ENCODE measurements around the gene ZNF561. TPM values are rescaled to one million over a fixed set of nuclear protein-coding genes. Genes with fewer than 3 reads are reported as not detected.
"Not testable (repeated sequence)": the region's sequence is repeated elsewhere in the genome, so short reads cannot be mapped to it uniquely, and the experiment has no call there.

Gene ZNF561
- polyA plus RNA-seq, 1 experiment, result 31.4 TPM

DNA sequence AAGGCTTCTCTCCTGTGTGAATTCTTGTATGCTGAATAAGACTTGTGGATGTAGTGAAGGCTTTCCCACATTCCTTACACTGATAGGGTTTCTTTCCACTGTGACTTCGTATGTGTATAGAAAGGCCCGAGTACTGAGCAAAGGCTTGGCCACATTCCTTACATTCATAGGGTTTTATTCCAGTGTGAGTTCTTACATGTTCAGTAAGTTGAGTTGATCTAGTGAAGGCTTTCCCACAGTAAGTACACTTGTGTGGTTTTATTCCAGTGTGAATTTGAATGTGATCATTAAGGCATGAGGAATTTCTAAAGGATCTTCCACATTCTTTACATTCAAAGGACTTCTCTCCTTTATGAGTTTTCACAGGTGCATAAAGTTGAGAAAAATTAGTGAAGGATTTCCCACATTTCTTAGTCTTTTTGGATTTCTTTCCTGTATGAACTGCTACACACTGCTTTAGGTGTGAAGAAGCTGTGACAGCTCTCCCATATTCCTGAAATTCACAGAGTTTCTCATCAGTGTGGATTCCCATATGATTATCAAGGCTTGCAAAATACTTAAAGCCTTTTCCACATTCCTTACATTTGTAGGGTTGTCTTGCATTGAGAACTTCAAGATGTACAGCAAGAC, 10.4 kb downstream of the ZNF561 start:
- DNase-seq (ENCODE audit: low read depth), result no peak
- CTCF ChIA-PET, result no interaction called here
- Histone ChIP-seq H3K27me3 (ENCODE audit: control insufficient read depth, insufficient read depth, low read length) (no peaks in the 10 kb centered on the region), H3K36me3 (ENCODE audit: control insufficient read depth, insufficient read depth, low read length) (peaks cover 18% of the 10 kb centered on the region), H3K4me3 (ENCODE audit: low read depth, low read length) (no peak overlapping the region)
- TF ChIP-seq, protein P1, sequence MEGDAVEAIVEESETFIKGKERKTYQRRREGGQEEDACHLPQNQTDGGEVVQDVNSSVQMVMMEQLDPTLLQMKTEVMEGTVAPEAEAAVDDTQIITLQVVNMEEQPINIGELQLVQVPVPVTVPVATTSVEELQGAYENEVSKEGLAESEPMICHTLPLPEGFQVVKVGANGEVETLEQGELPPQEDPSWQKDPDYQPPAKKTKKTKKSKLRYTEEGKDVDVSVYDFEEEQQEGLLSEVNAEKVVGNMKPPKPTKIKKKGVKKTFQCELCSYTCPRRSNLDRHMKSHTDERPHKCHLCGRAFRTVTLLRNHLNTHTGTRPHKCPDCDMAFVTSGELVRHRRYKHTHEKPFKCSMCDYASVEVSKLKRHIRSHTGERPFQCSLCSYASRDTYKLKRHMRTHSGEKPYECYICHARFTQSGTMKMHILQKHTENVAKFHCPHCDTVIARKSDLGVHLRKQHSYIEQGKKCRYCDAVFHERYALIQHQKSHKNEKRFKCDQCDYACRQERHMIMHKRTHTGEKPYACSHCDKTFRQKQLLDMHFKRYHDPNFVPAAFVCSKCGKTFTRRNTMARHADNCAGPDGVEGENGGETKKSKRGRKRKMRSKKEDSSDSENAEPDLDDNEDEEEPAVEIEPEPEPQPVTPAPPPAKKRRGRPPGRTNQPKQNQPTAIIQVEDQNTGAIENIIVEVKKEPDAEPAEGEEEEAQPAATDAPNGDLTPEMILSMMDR (IDR thresholded peaks at IDR 0.05; ENCODE audit: insufficient read depth, low read depth, low read length), result no peak
- POLR2A ChIA-PET, result no interaction called here

DNA sequence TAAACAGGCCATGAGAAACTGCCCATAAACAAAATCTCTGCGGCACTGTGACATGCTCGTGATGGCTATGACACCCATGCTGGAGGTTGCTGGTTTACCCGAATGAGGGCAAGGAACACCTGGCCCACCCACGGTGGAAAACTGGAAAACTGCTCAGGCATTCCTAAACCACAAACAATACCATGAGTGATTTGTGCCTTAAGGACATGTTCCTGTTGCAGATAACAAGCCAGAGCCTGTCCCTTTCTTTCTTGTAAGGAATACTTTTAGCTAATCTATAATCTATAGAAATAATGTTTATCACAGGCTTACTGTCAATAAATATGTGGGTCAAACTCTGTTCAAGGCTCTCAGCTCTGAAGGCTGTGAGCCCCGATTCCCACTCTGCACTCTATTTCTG, 12.1 kb downstream of the ZNF561 start:
- ChIA-PET CTCF (interaction anchor here (0.9 kb wide), 1 partner anchor 24 kb away, joined by 3 read pairs; the partner anchor contains the start of gene ZNF121), POLR2A (no interaction called here)
- TF ChIP-seq, protein P1 (IDR thresholded peaks at IDR 0.05; ENCODE audit: insufficient read depth, low read depth, low read length), result no peak
- no peak for DNase-seq (ENCODE audit: low read depth)
- Histone ChIP-seq H3K4me3 (ENCODE audit: low read depth, low read length) (no peak overlapping the region), H3K36me3 (ENCODE audit: control insufficient read depth, insufficient read depth, low read length) (peaks cover 14% of the 10 kb centered on the region), H3K27me3 (ENCODE audit: control insufficient read depth, insufficient read depth, low read length) (no peaks in the 10 kb centered on the region)

DNA sequence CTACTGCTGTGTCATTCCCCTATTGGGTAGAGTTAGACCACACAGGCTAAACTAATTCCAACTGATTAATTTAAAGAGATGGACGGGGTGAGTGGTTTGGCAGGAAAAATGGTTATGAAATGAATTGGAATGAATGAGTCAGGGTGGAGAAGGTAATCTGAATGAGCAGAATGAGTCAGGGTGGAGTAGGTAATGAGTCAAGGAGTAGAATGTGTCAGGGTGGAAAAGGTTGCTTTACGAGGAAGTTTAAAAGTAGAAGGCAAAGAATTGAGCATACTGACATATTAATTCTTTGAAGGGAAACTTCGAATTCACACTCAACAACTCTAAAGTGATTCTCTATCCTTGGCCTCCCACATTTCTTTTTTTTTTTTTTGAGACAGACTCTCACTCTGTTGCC, 24.0 kb downstream of the ZNF561 start:
- ChIA-PET CTCF (no interaction called here), POLR2A (no interaction called here)
- DNase-seq (ENCODE audit: low read depth), result peak; percentile 62
- Histone ChIP-seq H3K27me3 (ENCODE audit: control insufficient read depth, insufficient read depth, low read length) (peaks cover 2% of the 10 kb centered on the region), H3K36me3 (ENCODE audit: control insufficient read depth, insufficient read depth, low read length) (no peaks in the 10 kb centered on the region), H3K4me3 (ENCODE audit: low read depth, low read length) (no peak overlapping the region)
- TF ChIP-seq, protein P1 (IDR thresholded peaks at IDR 0.05; ENCODE audit: insufficient read depth, low read depth, low read length), result no peak

DNA sequence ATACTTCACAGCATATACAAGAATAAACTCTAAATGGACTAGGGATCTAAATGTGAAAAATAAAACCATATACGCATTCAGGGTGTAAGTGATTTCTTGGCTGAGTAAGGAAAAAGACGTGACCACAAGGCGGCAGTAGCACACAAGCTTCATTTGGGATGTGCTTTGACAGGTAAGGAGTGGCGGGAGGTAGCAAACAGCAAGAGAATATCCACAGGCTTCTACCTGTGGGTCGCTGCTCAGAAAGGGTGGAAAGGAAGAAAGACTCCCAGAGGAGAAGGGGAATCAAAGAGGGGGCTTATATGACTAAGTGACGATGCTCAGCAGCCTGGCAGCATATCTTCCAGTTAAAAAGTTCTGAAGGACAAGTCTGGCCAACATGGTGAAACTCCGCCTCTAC, 34.3 kb downstream of the ZNF561 start:
- Histone ChIP-seq H3K36me3 (ENCODE audit: control insufficient read depth, insufficient read depth, low read length) (no peaks in the 10 kb centered on the region; the same call in 1 of the 2 replicates), H3K4me3 (ENCODE audit: low read depth, low read length) (no peak overlapping the region), H3K27me3 (ENCODE audit: control insufficient read depth, insufficient read depth, low read length) (no peaks in the 10 kb centered on the region)
- TF ChIP-seq, protein P1 (IDR thresholded peaks at IDR 0.05; ENCODE audit: insufficient read depth, low read depth, low read length), result peak; percentile 69
- no peak for DNase-seq (ENCODE audit: low read depth)
- ChIA-PET CTCF (interaction anchor here (0.6 to 2.3 kb wide), 9 partner anchors 12 to 221 kb away, joined by 3 to 5 read pairs (median 4); no protein-coding TSS in a partner anchor), POLR2A (no interaction called here)

DNA sequence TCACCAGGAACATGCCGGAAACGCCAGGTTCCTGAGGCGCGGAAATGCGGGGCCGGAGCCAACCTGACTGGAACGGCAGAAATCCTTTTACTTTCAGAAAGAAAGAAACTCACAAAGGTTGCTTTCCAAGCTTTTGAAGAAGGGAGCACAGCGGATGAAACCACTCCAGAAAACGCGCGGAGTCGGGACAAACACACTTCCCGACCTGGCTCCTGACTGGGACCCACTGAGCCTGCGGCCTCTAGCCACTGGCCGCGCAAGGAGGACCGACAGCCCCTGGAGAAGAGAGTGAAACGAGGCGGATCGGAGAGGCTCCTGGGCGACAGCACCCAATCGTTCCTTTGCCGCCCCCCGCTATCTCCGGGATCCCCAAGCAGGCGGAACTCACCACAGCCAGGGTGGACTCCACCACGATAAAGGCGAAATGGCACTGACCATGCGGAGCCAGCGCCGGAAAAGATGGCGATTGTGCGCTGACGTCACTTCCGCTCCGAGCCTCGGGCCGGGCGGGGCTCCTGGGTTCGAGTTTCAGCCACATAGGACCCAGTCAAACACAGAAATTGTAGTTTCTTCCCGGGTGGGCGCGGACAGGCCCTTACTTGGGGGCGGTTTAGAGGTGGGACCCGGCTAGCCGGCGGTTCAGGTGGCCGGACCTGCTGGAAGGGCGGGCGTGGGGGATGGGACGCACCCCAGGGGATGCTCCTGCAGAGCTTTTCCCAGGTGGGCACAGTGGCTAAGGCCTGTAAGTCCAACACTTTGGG, 36.8 kb downstream of the ZNF561 start, which contains the start of gene ZNF121:
Gene ZNF121, minus strand, starts transcription at position 432 of the 761 bp plus-strand sequence. CDS start 16,407 bp downstream, outside the sequence.
- Histone ChIP-seq H3K4me3 (ENCODE audit: low read depth, low read length) (peak within 1 kb of the TSS; percentile 75), H3K27me3 (ENCODE audit: control insufficient read depth, insufficient read depth, low read length) (no peaks in the 10 kb centered on the region), H3K36me3 (ENCODE audit: control insufficient read depth, insufficient read depth, low read length) (peaks cover under 1% of the 10 kb centered on the region)
- DNase-seq (ENCODE audit: low read depth), result no peak
- ChIA-PET CTCF (interaction anchor here (0.6 to 1.4 kb wide), 4 partner anchors 16 to 206 kb away, joined by 3 to 7 read pairs (median 3); no protein-coding TSS in a partner anchor), POLR2A (no interaction called here)
- TF ChIP-seq, protein P1 (IDR thresholded peaks at IDR 0.05; ENCODE audit: insufficient read depth, low read depth, low read length), result no peak

DNA sequence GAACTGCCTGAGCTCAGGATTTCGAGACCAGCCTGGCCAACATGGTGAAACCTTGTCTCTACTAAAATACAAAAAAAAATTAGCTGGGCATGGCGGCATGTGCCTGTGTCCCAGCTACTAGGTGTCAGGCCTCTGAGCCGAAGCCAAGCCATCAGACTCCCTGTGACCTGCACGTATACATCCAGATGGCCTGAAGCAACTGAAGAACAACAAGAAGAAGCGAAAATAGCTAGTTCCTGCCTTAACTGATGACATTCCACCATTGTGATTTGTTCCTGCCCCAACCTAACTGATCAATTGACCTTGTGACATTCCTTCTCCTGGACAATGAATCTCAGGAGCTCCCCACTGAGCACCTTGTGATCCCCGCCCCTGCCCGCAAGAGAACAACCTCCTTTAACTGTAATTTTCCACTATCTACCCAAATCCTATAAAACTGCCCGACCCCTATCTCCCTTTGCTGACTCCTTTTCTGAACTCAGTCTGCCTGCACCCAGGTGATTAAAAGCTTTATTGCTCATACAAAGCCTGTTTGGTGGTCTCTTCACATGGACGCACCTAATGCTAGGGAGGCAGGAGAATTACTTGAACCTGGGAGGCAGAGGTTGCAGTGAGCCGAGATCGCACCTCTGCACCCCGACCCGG, 38.8 kb downstream of the ZNF561 start:
- POLR2A ChIA-PET; DNase-seq (ENCODE audit: low read depth); H3K4me3 ChIP-seq (ENCODE audit: low read depth, low read length); H3K36me3 ChIP-seq (ENCODE audit: control insufficient read depth, insufficient read depth, low read length); H3K27me3 ChIP-seq (ENCODE audit: control insufficient read depth, insufficient read depth, low read length): not testable (repeated sequence)
- CTCF ChIA-PET, result interaction anchor here (0.8 kb wide), 1 partner anchor 217 kb away, joined by 3 read pairs; no protein-coding TSS in a partner anchor

All from BJ (cell line).